HEK293T (cell line): ENCODE measurements around the gene PCNX1.

Experiments used
- ARNT ChIP-seq: fragments of 450-650 bp; IDR thresholded peaks from 2 replicates; pipeline ENCODE4 v1.6.1; 2017; ENCODE audit warnings: mild to moderate bottlenecking
- BHLHE40 ChIP-seq: fragments of 450-650 bp; IDR thresholded peaks from 2 replicates; pipeline ENCODE4 v1.6.1; 2016; ENCODE audit warnings: mild to moderate bottlenecking, moderate library complexity, borderline replicate concordance
- CTBP1 ChIP-seq: fragments of 450-650 bp; IDR thresholded peaks from 2 replicates; pipeline ENCODE4 v1.6.1; 2016; ENCODE audit warnings: borderline replicate concordance
- ELF4 ChIP-seq: fragments of 450-650 bp; IDR thresholded peaks from 2 replicates; pipeline ENCODE4 v1.6.1; 2017; ENCODE audit warnings: antibody characterized with exemption
- FOXK2 ChIP-seq: fragments of 450-650 bp; IDR thresholded peaks from 2 replicates; pipeline ENCODE4 v1.6.1; 2016; ENCODE audit warnings: mild to moderate bottlenecking
- FOXM1 ChIP-seq: fragments of 450-650 bp; IDR thresholded peaks from 2 replicates; pipeline ENCODE4 v1.6.1; 2017; ENCODE audit warnings: mild to moderate bottlenecking, borderline replicate concordance
- HDGF ChIP-seq: fragments of 450-650 bp; IDR thresholded peaks from 2 replicates; pipeline ENCODE4 v1.6.1; 2017; ENCODE audit warnings: antibody characterized with exemption, borderline replicate concordance
- L3MBTL2 ChIP-seq: fragments of 450-650 bp; conservative IDR thresholded peaks from 2 replicates; pipeline ENCODE4 v1.6.1; 2016; ENCODE audit warnings: mild to moderate bottlenecking
- LEF1 ChIP-seq: fragments of 450-650 bp; IDR thresholded peaks from 2 replicates; pipeline ENCODE4 v1.6.1; 2017; ENCODE audit warnings: mild to moderate bottlenecking, borderline replicate concordance
- NFRKB ChIP-seq: fragments of 450-650 bp; IDR thresholded peaks from 2 replicates; pipeline ENCODE4 v1.6.1; 2016; ENCODE audit warnings: mild to moderate bottlenecking, moderate library complexity
- SP1 ChIP-seq: fragments of 450-650 bp; IDR thresholded peaks from 2 replicates; pipeline ENCODE4 v1.6.1; 2017
- SUZ12 ChIP-seq: fragments of 450-650 bp; IDR thresholded peaks from 2 replicates; pipeline ENCODE4 v1.6.1; 2016; ENCODE audit warnings: mild to moderate bottlenecking
- TARDBP ChIP-seq: fragments of 450-650 bp; IDR thresholded peaks from 2 replicates; pipeline ENCODE4 v1.6.1; 2016
- ZNF384 ChIP-seq: fragments of 450-650 bp; IDR thresholded peaks from 2 replicates; pipeline ENCODE4 v1.6.1; 2016

- TF ChIP-seq FOXM1 (no peak), SUZ12 (no peak), LEF1 (no peak), NFRKB (no peak), FOXK2 (no peak), SP1 (no peak), ELF4 (no peak), HDGF (no peak), ARNT (no peak), ZNF384 (no peak), L3MBTL2 (no peak), BHLHE40 (no peak), TARDBP (no peak), CTBP1 (no peak)
Observed at GRCh38 chr14:70988452-70988851, 81.2 kb downstream of the PCNX1 start.
